IMR-90 (cell line): Measurements from ENCODE around the gene SNRPD2. TPM values are rescaled to one million over a fixed set of nuclear protein-coding genes. Genes with fewer than 3 reads are reported as not detected.

Experiments
- ATAC-seq: fragments of 200-7000 bp; cut with Tn5 transposase; 2 replicates; pipeline ENCODE4 v1.9.1; 2020; ENCODE audit warnings: low read depth, mild to moderate bottlenecking, moderate library complexity
- BruUV-seq: library from RNA; stranded (reverse); fragments of 400-500 nt; replicated peaks from 2 replicates; lab custom pipeline; 2021; lab: Mats Ljungman, UMichigan
- CTCF ChIA-PET: fragments of 300-600 bp; formaldehyde crosslinking; extraction: SDS; loops from one replicate; lab custom pipeline; 2021; ENCODE audit warnings: antibody characterized with exemption; lab: Yijun Ruan, JAX
- POLR2A ChIA-PET: fragments of 300-600 bp; sonication (Branson Sonifier 250); formaldehyde crosslinking; loops from one replicate; lab custom pipeline; 2022; ENCODE audit warnings: antibody characterized with exemption; ENCODE audit not compliant: unreplicated experiment; lab: Charles Lee
- DNase-seq: peaks from one replicate; pipeline ENCODE4 v3.0.0; 2013
- H2AFZ ChIP-seq: replicated peaks from 2 replicates; pipeline ENCODE3; 2013; ENCODE audit warnings: low read length, mild to moderate bottlenecking; ENCODE audit not compliant: poor library complexity
- H2AK5ac ChIP-seq: 2 replicates; pipeline ENCODE4 v1.6.1; 2013; ENCODE audit warnings: low read depth, low read length, inconsistent platforms
- H2AK9ac ChIP-seq: replicated peaks from 2 replicates; pipeline ENCODE3; 2013; ENCODE audit warnings: mild to moderate bottlenecking, low read depth, low read length, moderate library complexity; ENCODE audit not compliant: poor library complexity
- H2BK120ac ChIP-seq: 2 replicates; pipeline ENCODE4 v1.6.1; 2013; ENCODE audit warnings: low read depth, low read length, inconsistent platforms
- H2BK15ac ChIP-seq: 3 replicates; pipeline ENCODE4 v1.6.1; 2013; ENCODE audit warnings: low read depth, low read length, inconsistent platforms
- H2BK20ac ChIP-seq: 2 replicates; pipeline ENCODE4 v1.6.1; 2013; ENCODE audit warnings: low read depth, mild to moderate bottlenecking, inconsistent platforms, low read length, moderate library complexity
- H2BK5ac ChIP-seq: 2 replicates; pipeline ENCODE4 v1.6.1; 2013; ENCODE audit warnings: mild to moderate bottlenecking, low read depth, low read length, inconsistent platforms; ENCODE audit not compliant: poor library complexity, severe bottlenecking
- H3K14ac ChIP-seq: replicated peaks from 2 replicates; pipeline ENCODE4 v1.6.1; 2013; ENCODE audit warnings: low read depth, low read length, inconsistent platforms
- H3K18ac ChIP-seq: 2 replicates; pipeline ENCODE4 v1.6.1; 2013; ENCODE audit warnings: low read depth, low read length, control low read depth
- H3K23ac ChIP-seq: 2 replicates; pipeline ENCODE4 v1.6.1; 2013; ENCODE audit warnings: low read depth, low read length, inconsistent platforms
- H3K27ac ChIP-seq: 2 replicates; pipeline ENCODE4 v1.5.1; 2013; ENCODE audit warnings: mild to moderate bottlenecking, control low read depth, low read length; ENCODE audit not compliant: insufficient read depth
- H3K27me3 ChIP-seq: 2 replicates; pipeline ENCODE4 v1.6.1; 2013; ENCODE audit warnings: low read length; ENCODE audit not compliant: control insufficient read depth, insufficient read depth
- H3K36me3 ChIP-seq: 2 replicates; pipeline ENCODE4 v1.6.1; 2013; ENCODE audit warnings: low read length, mixed read lengths; ENCODE audit not compliant: control insufficient read depth, insufficient read depth
- H3K4ac ChIP-seq: 2 replicates; pipeline ENCODE4 v1.6.1; 2013; ENCODE audit warnings: low read depth, low read length, inconsistent platforms
- H3K4me1 ChIP-seq: 2 replicates; pipeline ENCODE4 v1.6.1; 2013; ENCODE audit warnings: low read length, mixed read lengths; ENCODE audit not compliant: control insufficient read depth, insufficient read depth
- H3K4me2 ChIP-seq: 2 replicates; pipeline ENCODE4 v1.6.1; 2013; ENCODE audit warnings: low read depth, mild to moderate bottlenecking, control low read depth, low read length, moderate library complexity
- H3K4me3 ChIP-seq: 2 replicates; pipeline ENCODE4 v1.5.1; 2013; ENCODE audit warnings: low read depth, mild to moderate bottlenecking, control low read depth, low read length, moderate library complexity; ENCODE audit not compliant: insufficient read depth
- H3K56ac ChIP-seq: 2 replicates; pipeline ENCODE4 v1.6.1; 2013; ENCODE audit warnings: low read length, inconsistent platforms; ENCODE audit not compliant: insufficient read depth; ENCODE audit errors: extremely low read depth
- H3K79me1 ChIP-seq, 2 experiments: 2 replicates each; pipeline ENCODE4 v1.6.1; 2013; ENCODE audit warnings: low read length in 2 of 2, inconsistent platforms in 1 of 2, low read depth in 1 of 2
- H3K9ac ChIP-seq: 2 replicates; pipeline ENCODE4 v1.6.1; 2013; ENCODE audit warnings: low read depth, low read length, control low read depth
- H3K9me1 ChIP-seq: 2 replicates; pipeline ENCODE4 v1.6.1; 2013; ENCODE audit warnings: low read length, inconsistent platforms; ENCODE audit not compliant: insufficient read depth
- H3K9me3 ChIP-seq: 2 replicates; pipeline ENCODE4 v1.6.1; 2013; ENCODE audit warnings: low read length; ENCODE audit not compliant: control insufficient read depth, insufficient read depth
- H4K20me1 ChIP-seq: 2 replicates; pipeline ENCODE4 v1.6.1; 2013; ENCODE audit warnings: low read length, inconsistent platforms; ENCODE audit not compliant: insufficient read depth
- H4K5ac ChIP-seq: 2 replicates; pipeline ENCODE4 v1.6.1; 2013; ENCODE audit warnings: mild to moderate bottlenecking, low read depth, low read length, control low read depth
- H4K8ac ChIP-seq, 2 experiments: 2 replicates each; pipeline ENCODE4 v1.6.1; 2013; ENCODE audit warnings: low read depth in 2 of 2, low read length in 2 of 2, control low read depth in 1 of 2, inconsistent platforms in 1 of 2
- H4K91ac ChIP-seq: 2 replicates; pipeline ENCODE4 v1.6.1; 2013; ENCODE audit warnings: low read depth, low read length, inconsistent platforms; ENCODE audit not compliant: insufficient read depth
- BHLHE40 ChIP-seq: fragments of 150-350 bp; IDR thresholded peaks from 2 replicates; pipeline ENCODE4 v1.6.1; 2016; ENCODE audit warnings: mild to moderate bottlenecking, low read depth, low read length
- CEBPB ChIP-seq: IDR thresholded peaks from 2 replicates; pipeline ENCODE4 v1.6.1; 2012; ENCODE audit warnings: low read depth, low read length, improper control_type of control experiment
- CHD1 ChIP-seq: IDR thresholded peaks from 2 replicates; pipeline ENCODE4 v1.6.1; 2012; ENCODE audit warnings: low read depth, low read length, improper control_type of control experiment
- FOS ChIP-seq: fragments of 150-350 bp; IDR thresholded peaks from 2 replicates; pipeline ENCODE4 v1.6.1; 2016; ENCODE audit warnings: low read depth, low read length
- MAFK ChIP-seq: IDR thresholded peaks from 2 replicates; pipeline ENCODE4 v1.6.1; 2012; ENCODE audit warnings: low read depth, low read length, improper control_type of control experiment
- MAZ ChIP-seq: IDR thresholded peaks from 2 replicates; pipeline ENCODE4 v1.6.1; 2012; ENCODE audit warnings: low read depth, mild to moderate bottlenecking, low read length, improper control_type of control experiment, moderate library complexity, borderline replicate concordance
- MXI1 ChIP-seq: IDR thresholded peaks from 2 replicates; pipeline ENCODE4 v1.6.1; 2012; ENCODE audit warnings: low read depth, mild to moderate bottlenecking, low read length, moderate library complexity, borderline replicate concordance
- NFE2L2 ChIP-seq: fragments of 150-350 bp; IDR thresholded peaks from 2 replicates; pipeline ENCODE4 v1.6.1; 2016; ENCODE audit warnings: low read depth, mild to moderate bottlenecking, low read length
- POLR2A ChIP-seq: IDR thresholded peaks from 2 replicates; pipeline ENCODE4 v1.6.1; 2012; ENCODE audit warnings: mild to moderate bottlenecking, low read depth, low read length
- RAD21 ChIP-seq: IDR thresholded peaks from 2 replicates; pipeline ENCODE4 v1.6.1; 2012; ENCODE audit warnings: low read length, improper control_type of control experiment
- RCOR1 ChIP-seq: IDR thresholded peaks from 2 replicates; pipeline ENCODE4 v1.6.1; 2012; ENCODE audit warnings: mild to moderate bottlenecking, low read length, improper control_type of control experiment; ENCODE audit not compliant: insufficient replicate concordance
- RFX5 ChIP-seq: IDR thresholded peaks from 2 replicates; pipeline ENCODE4 v1.8.0; 2012; ENCODE audit warnings: low read depth, mild to moderate bottlenecking, low read length, moderate library complexity
- SMC3 ChIP-seq: fragments of 150-350 bp; IDR thresholded peaks from 2 replicates; pipeline ENCODE4 v1.6.1; 2016; ENCODE audit warnings: low read depth, mild to moderate bottlenecking, antibody characterized with exemption, low read length, moderate library complexity
- WGBS, 2 experiments: methylation state at CpG; one replicate each; pipeline versions ENCODE4 v1.1.5 to v1.1.7; 2013; ENCODE audit warnings: missing lambda C conversion rate in 2 of 2; ENCODE audit not compliant: insufficient read length in 1 of 2; ENCODE audit errors: extremely low coverage in 2 of 2; 5-methylcytosine and 5-hydroxymethylcytosine counted together
- dilution Hi-C: fragments of 300-500 bp; cut with HindIII; formaldehyde crosslinking; loops from one replicate; pipeline ENCODE4 v1.14.3; 2018; ENCODE audit warnings: low sequenced_read_pairs; ENCODE audit not compliant: unreplicated experiment
- in situ Hi-C: fragments of 300-500 bp; cut with MboI; formaldehyde crosslinking; loops from 3 replicates; pipeline ENCODE4 v1.14.3; 2019; ENCODE audit warnings: low sequenced_read_pairs, inconsistent platforms, mixed read lengths
- intact Hi-C: fragments of 100-400 bp; cut with micrococcal nuclease; formaldehyde crosslinking; loops from 2 replicates; pipeline ENCODE4 v1.10.0; 2022
- polyA plus RNA-seq, 3 experiments: library from polyadenylated mRNA; depleted of rRNA; stranded (reverse); fragments of >200 nt; gene quantifications; 2 replicates each; pipeline ENCODE4 v1.2.3, GENCODE V29; 2012; ENCODE audit warnings: low replicate concordance in 1 of 3
- total RNA-seq: library from RNA; depleted of rRNA; stranded (reverse); fragments of >200 nt; gene quantifications from 2 replicates; pipeline ENCODE4 v1.2.3, GENCODE V29; 2012
- TF ChIP-seq, protein P1 (sequence below): conservative IDR thresholded peaks from 2 replicates; pipeline ENCODE4 v1.5.1; 2012; ENCODE audit warnings: mild to moderate bottlenecking, low read depth, low read length, improper control_type of control experiment
- TF ChIP-seq, protein P2 (sequence below): fragments of 150-350 bp; IDR thresholded peaks from 2 replicates; pipeline ENCODE4 v1.6.1; 2017; ENCODE audit warnings: mild to moderate bottlenecking, antibody characterized with exemption, low read length, low read depth
- TF ChIP-seq, protein P3 (sequence below): fragments of 150-350 bp; IDR thresholded peaks from 2 replicates; pipeline ENCODE4 v1.6.1; 2016; ENCODE audit warnings: low read depth, mild to moderate bottlenecking, low read length, moderate library complexity, borderline replicate concordance

The SNRPD2 gene
- total and polyA plus RNA-seq, 2 of the 4 experiments (the other 2 are of a cell fraction) = 587 to 877 TPM

GRCh38 chr19:45674946-45675345, 16.8 kb downstream of the SNRPD2 start:
- H2BK120ac ChIP-seq = no peak overlapping the region
- H3K79me1 ChIP-seq = no peaks in the 10 kb centered on the region
- intact Hi-C loops = no loop called here
- no peak overlapping the region for H3K4me2 ChIP-seq
- H3K4me1 ChIP-seq = peaks cover 6% of the 10 kb centered on the region; the same call in 1 of the 2 replicates
- ATAC-seq (no peak), DNase-seq (no peak)
- ChIA-PET CTCF (no interaction called here), POLR2A (no interaction called here)
- no peak overlapping the region for H4K8ac ChIP-seq
- H3K9me3 ChIP-seq = no peaks in the 10 kb centered on the region
- no peaks in the 10 kb centered on the region for H3K36me3 ChIP-seq
- H4K20me1 ChIP-seq = no peaks in the 10 kb centered on the region
- no peak overlapping the region for H3K4me3 ChIP-seq
- no peak overlapping the region for H4K91ac ChIP-seq
- no peak overlapping the region for H2AK5ac ChIP-seq
- in situ Hi-C loops = no loop called here
- BruUV-seq = no TSS peak
- dilution Hi-C loops = no loop called here
- no peak overlapping the region for H2BK15ac ChIP-seq
- H3K9ac ChIP-seq = no peak overlapping the region
- WGBS, 2 experiments = 14% methylated on average over 1 of the region's 7 CpGs; no CpG with 5 or more reads in 1 of the 2 experiments
- H3K4ac ChIP-seq = no peak overlapping the region
- H3K56ac ChIP-seq = no peak overlapping the region
- no peak overlapping the region for H2BK20ac ChIP-seq
- no peak overlapping the region for H4K5ac ChIP-seq
- no peak overlapping the region for H3K23ac ChIP-seq
- H3K18ac ChIP-seq = no peak overlapping the region
- no peak overlapping the region for H3K14ac ChIP-seq
- H3K9me1 ChIP-seq = no peaks in the 10 kb centered on the region
- peaks cover 18% of the 10 kb centered on the region for H3K27me3 ChIP-seq
- no peak overlapping the region for H3K27ac ChIP-seq
- H2AFZ ChIP-seq = no peak overlapping the region
- no peak overlapping the region for H2AK9ac ChIP-seq
- no peak overlapping the region for H2BK5ac ChIP-seq
- TF ChIP-seq, protein P1, sequence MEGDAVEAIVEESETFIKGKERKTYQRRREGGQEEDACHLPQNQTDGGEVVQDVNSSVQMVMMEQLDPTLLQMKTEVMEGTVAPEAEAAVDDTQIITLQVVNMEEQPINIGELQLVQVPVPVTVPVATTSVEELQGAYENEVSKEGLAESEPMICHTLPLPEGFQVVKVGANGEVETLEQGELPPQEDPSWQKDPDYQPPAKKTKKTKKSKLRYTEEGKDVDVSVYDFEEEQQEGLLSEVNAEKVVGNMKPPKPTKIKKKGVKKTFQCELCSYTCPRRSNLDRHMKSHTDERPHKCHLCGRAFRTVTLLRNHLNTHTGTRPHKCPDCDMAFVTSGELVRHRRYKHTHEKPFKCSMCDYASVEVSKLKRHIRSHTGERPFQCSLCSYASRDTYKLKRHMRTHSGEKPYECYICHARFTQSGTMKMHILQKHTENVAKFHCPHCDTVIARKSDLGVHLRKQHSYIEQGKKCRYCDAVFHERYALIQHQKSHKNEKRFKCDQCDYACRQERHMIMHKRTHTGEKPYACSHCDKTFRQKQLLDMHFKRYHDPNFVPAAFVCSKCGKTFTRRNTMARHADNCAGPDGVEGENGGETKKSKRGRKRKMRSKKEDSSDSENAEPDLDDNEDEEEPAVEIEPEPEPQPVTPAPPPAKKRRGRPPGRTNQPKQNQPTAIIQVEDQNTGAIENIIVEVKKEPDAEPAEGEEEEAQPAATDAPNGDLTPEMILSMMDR = no peak
- TF ChIP-seq RAD21 (no peak), MAZ (no peak), RCOR1 (no peak), MAFK (no peak), CHD1 (no peak), SMC3 (no peak), MXI1 (no peak), CEBPB (no peak), NFE2L2 (no peak), BHLHE40 (no peak), POLR2A (no peak), FOS (no peak), RFX5 (no peak)
- TF ChIP-seq, protein P2, sequence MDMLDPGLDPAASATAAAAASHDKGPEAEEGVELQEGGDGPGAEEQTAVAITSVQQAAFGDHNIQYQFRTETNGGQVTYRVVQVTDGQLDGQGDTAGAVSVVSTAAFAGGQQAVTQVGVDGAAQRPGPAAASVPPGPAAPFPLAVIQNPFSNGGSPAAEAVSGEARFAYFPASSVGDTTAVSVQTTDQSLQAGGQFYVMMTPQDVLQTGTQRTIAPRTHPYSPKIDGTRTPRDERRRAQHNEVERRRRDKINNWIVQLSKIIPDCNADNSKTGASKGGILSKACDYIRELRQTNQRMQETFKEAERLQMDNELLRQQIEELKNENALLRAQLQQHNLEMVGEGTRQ = no peak
- TF ChIP-seq, protein P3, sequence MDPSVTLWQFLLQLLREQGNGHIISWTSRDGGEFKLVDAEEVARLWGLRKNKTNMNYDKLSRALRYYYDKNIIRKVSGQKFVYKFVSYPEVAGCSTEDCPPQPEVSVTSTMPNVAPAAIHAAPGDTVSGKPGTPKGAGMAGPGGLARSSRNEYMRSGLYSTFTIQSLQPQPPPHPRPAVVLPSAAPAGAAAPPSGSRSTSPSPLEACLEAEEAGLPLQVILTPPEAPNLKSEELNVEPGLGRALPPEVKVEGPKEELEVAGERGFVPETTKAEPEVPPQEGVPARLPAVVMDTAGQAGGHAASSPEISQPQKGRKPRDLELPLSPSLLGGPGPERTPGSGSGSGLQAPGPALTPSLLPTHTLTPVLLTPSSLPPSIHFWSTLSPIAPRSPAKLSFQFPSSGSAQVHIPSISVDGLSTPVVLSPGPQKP = no peak
